HL-60 (cell line): Measurements from ENCODE around the gene FTO.

Source experiments
- CTCF ChIP-seq: IDR thresholded peaks from one replicate; pipeline ENCODE4 v1.5.1; 2011; ENCODE audit warnings: low read length, control low read depth, inconsistent platforms; ENCODE audit not compliant: insufficient read depth
- GABPA ChIP-seq: IDR thresholded peaks from 2 replicates; pipeline ENCODE4 v1.6.1; 2012; ENCODE audit warnings: low read depth
- POLR2AphosphoS5 ChIP-seq: IDR thresholded peaks from 2 replicates; pipeline ENCODE4 v1.6.1; 2012; ENCODE audit warnings: low read depth
- SPI1 ChIP-seq: IDR thresholded peaks from 2 replicates; pipeline ENCODE4 v1.6.1; 2012; ENCODE audit warnings: low read depth, mild to moderate bottlenecking, borderline replicate concordance
- TF ChIP-seq, protein P1 (sequence below): IDR thresholded peaks from 2 replicates; pipeline ENCODE4 v1.6.1; 2012; ENCODE audit warnings: low read depth; ENCODE audit not compliant: insufficient replicate concordance

- TF ChIP-seq CTCF (no peak), GABPA (no peak), POLR2AphosphoS5 (no peak), SPI1 (no peak)
- TF ChIP-seq, protein P1, sequence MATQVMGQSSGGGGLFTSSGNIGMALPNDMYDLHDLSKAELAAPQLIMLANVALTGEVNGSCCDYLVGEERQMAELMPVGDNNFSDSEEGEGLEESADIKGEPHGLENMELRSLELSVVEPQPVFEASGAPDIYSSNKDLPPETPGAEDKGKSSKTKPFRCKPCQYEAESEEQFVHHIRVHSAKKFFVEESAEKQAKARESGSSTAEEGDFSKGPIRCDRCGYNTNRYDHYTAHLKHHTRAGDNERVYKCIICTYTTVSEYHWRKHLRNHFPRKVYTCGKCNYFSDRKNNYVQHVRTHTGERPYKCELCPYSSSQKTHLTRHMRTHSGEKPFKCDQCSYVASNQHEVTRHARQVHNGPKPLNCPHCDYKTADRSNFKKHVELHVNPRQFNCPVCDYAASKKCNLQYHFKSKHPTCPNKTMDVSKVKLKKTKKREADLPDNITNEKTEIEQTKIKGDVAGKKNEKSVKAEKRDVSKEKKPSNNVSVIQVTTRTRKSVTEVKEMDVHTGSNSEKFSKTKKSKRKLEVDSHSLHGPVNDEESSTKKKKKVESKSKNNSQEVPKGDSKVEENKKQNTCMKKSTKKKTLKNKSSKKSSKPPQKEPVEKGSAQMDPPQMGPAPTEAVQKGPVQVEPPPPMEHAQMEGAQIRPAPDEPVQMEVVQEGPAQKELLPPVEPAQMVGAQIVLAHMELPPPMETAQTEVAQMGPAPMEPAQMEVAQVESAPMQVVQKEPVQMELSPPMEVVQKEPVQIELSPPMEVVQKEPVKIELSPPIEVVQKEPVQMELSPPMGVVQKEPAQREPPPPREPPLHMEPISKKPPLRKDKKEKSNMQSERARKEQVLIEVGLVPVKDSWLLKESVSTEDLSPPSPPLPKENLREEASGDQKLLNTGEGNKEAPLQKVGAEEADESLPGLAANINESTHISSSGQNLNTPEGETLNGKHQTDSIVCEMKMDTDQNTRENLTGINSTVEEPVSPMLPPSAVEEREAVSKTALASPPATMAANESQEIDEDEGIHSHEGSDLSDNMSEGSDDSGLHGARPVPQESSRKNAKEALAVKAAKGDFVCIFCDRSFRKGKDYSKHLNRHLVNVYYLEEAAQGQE, result no peak
Observed at GRCh38 chr16:53693320-53693719, 10.6 kb upstream of the FTO start.
